ENCODE measurements around the gene KATNB1. TPM values are rescaled to one million over a fixed set of nuclear protein-coding genes. Genes with fewer than 3 reads are reported as not detected.

The KATNB1 gene
- total and polyA plus RNA-seq, 2 donors (not counting 1 experiment from before 2014, with no cell fraction given): 6.7 to 15.2 TPM

GRCh38 chr16:57734308-57734924 lies 1.2 kb upstream of the KATNB1 start:
- peaks cover 13% of the 10 kb centered on the region for H3K4me1 ChIP-seq (ENCODE audit: control insufficient read depth, extremely low read depth, insufficient read depth, low read length)
- no peak for DNase-seq (ENCODE audit: low read depth in 2 of 2)
- H3K36me3 ChIP-seq (ENCODE audit: control insufficient read depth, insufficient read depth, low read length): no peaks in the 10 kb centered on the region
- H3K27me3 ChIP-seq (ENCODE audit: control insufficient read depth, insufficient read depth, low read length): no peaks in the 10 kb centered on the region
- H4K20me1 ChIP-seq (ENCODE audit: control insufficient read depth, extremely low read depth, insufficient read depth, low read length): no peaks in the 10 kb centered on the region
- peak overlapping the region; percentile 89 for H2AFZ ChIP-seq (ENCODE audit: low read length)
- TF ChIP-seq EZH2 (IDR thresholded peaks at IDR 0.05; ENCODE audit: low read length, missing control alignments): no peak
- no peak for TF ChIP-seq CTCF (conservative IDR thresholded peaks at IDR 0.05 in 1 of 2, IDR thresholded peaks at IDR 0.05 in 1 of 2; ENCODE audit: low read depth in 1 of 2, low read length in 2 of 2)
- peak overlapping the region; percentile 86 to 90 (median 89) for H3K4me3 ChIP-seq (replicated peaks in 1 of 4; ENCODE audit: control extremely low read depth in 1 of 4, insufficient read depth in 1 of 4, low read depth in 3 of 4, low read length in 4 of 4)
- peak overlapping the region; percentile 99 for H3K4me2 ChIP-seq (ENCODE audit: extremely low read depth, insufficient read depth, low read length)
- peak overlapping the region; percentile 90 for H3K9ac ChIP-seq (ENCODE audit: insufficient read depth, low read length)
- no peaks in the 10 kb centered on the region for H3K9me3 ChIP-seq (ENCODE audit: control insufficient read depth, insufficient read depth, low read depth, low read length)
- H3K79me2 ChIP-seq (ENCODE audit: control insufficient read depth, insufficient read depth, low read length): peaks cover 1% of the 10 kb centered on the region
- peak overlapping the region; percentile 94 for H3K27ac ChIP-seq (ENCODE audit: insufficient read depth, low read length)

GRCh38 chr16:57734925-57735754 lies 430 bp upstream of the KATNB1 start:
- TF ChIP-seq EZH2 (IDR thresholded peaks at IDR 0.05; ENCODE audit: low read length, missing control alignments) (no peak), CTCF (conservative IDR thresholded peaks at IDR 0.05 in 1 of 2, IDR thresholded peaks at IDR 0.05 in 1 of 2; ENCODE audit: low read depth in 1 of 2, low read length in 2 of 2) (no peak)
- H3K36me3 ChIP-seq (ENCODE audit: control insufficient read depth, insufficient read depth, low read length): no peaks in the 10 kb centered on the region
- peak overlapping the region; percentile 89 for H2AFZ ChIP-seq (ENCODE audit: low read length)
- DNase-seq (ENCODE audit: low read depth in 2 of 2): peak; percentile 100
- H3K4me1 ChIP-seq (ENCODE audit: control insufficient read depth, extremely low read depth, insufficient read depth, low read length): peaks cover 13% of the 10 kb centered on the region
- no peaks in the 10 kb centered on the region for H4K20me1 ChIP-seq (ENCODE audit: control insufficient read depth, extremely low read depth, insufficient read depth, low read length)
- no peaks in the 10 kb centered on the region for H3K9me3 ChIP-seq (ENCODE audit: control insufficient read depth, insufficient read depth, low read depth, low read length)
- peak overlapping the region; percentile 94 for H3K27ac ChIP-seq (ENCODE audit: insufficient read depth, low read length)
- peak overlapping the region; percentile 86 to 90 (median 89) for H3K4me3 ChIP-seq (replicated peaks in 1 of 4; ENCODE audit: control extremely low read depth in 1 of 4, insufficient read depth in 1 of 4, low read depth in 3 of 4, low read length in 4 of 4)
- H3K4me2 ChIP-seq (ENCODE audit: extremely low read depth, insufficient read depth, low read length): peak overlapping the region; percentile 99
- H3K27me3 ChIP-seq (ENCODE audit: control insufficient read depth, insufficient read depth, low read length): no peaks in the 10 kb centered on the region
- H3K9ac ChIP-seq (ENCODE audit: insufficient read depth, low read length): peak overlapping the region; percentile 90
- H3K79me2 ChIP-seq (ENCODE audit: control insufficient read depth, insufficient read depth, low read length): peaks cover 1% of the 10 kb centered on the region
